GM19240 (cell line): ENCODE measurements around the gene KLHL17.

ENCODE experiments used
- DNase-seq: peaks from one replicate; pipeline ENCODE4 v3.0.0; 2011; ENCODE audit warnings: low spot score; ENCODE audit not compliant: insufficient read length

The KLHL17 gene

DNA sequence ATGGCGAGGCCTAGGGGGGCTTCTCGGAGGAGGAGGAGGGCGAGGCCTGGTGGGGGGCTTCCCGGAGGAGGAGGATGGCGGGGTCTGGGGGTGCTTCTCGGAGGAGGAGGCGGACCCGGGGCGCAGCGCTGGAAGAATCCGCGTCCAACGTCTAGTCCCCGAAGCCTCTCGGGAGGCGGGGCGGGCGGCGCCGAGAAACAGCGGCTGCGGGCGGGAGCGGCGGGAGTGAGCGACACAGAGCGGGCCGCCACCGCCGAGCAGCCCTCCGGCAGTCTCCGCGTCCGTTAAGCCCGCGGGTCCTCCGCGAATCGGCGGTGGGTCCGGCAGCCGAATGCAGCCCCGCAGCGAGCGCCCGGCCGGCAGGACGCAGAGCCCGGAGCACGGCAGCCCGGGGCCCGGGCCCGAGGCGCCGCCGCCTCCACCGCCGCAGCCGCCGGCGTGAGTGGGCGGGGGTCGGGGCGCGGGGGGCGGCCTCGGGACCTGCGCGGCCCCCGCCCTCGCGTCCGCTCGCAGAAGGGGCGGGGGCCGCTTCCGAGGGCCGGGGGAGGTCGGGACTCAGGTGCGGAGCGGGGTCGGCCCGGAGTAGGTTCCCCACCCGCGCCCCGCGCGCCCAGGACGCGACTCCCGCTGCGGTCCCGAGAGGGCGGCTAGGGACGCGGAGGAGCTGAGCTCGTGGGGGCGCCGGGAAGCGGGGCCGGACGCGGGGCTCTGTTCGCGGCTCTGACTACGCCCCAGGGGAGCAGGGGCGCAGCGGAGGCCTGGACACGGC is at the start of gene KLHL17:
Gene KLHL17, plus strand, starts transcription at position 222 of the 769 bp plus-strand sequence. Its CDS starts 110 bp downstream, at position 332.
- peak; percentile 90 for DNase-seq

DNA sequence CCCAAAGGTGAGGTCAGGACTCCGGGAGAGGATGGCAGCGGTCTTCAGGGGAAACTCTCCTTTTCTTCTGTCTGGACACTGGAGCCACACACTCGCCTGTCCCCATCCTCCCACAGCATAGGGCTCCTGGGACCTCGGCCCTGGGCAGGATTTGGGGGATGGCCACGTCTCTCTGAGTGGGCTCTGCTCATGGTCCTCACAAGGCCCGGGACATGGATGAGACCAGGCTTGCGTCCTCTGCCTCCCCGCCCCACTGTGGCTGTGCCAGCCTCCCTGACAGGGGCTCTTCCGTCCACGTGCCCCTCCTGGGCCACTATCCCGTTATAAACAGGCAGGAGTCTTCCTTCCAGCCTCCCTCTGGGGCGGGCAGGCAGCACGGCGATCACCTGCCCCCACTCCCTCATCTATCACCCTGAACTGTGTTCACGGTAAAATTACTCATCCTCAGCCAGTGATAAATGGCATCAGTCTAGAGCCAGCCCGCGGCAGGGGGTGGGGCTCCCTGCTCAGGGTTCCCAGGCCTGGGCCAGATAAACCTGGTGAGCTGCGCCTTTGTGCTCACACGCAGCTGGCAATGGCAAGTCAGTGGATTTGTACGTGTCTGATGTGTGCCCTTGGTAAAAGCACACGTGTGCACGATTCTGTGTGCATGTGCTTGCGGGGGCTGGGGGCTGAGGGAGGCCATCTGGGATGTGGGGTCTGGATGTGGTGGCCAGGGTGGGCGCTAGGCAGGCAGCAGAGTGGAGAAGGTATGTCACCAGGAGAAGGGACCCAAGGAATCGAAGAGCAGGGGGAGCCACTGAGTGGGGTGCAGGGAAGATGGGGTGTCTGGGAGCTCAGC is 49.3 kb upstream of the KLHL17 start:
- no peak for DNase-seq

DNA sequence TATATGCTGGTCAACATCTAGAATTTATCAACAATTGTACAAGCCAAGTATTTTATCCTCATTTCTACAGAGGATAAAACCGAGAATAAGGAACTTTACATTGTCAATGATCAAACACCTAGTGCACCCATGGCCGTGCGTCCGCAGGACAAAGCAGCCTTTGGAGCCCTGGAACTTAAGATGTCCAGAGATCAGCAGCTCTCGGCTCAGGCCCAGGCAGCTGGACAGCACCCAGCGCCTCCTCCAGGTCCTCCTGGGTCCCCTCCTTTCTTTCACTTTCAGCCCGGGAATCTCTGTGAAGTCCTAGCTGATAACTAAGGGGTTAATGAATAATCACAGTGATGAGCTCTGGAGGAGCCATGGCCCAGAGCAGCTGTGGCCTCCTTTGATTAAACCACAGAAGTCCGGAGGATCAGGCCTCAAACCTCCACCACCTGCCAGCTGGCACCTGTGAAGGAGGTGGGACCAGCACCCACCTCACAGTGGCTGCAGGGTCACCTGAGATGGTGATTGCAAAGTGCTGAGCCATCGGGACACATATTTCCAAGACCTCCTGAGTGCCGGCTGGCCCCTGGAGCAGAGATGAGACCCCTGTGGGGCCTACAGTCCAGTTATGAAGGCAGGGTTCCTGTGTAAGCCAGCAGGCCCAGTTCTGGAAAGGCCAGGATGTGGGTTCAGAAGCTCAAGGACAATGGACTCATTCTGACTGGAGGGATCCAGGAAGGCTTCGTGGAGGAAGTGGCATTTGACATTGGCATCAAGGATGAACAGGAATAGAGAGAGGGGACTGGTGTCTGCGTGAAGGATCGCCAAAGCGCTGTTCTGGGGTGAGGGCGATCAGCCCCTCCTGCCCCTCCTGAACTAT is 48.3 kb upstream of the KLHL17 start:
- no peak for DNase-seq

DNA sequence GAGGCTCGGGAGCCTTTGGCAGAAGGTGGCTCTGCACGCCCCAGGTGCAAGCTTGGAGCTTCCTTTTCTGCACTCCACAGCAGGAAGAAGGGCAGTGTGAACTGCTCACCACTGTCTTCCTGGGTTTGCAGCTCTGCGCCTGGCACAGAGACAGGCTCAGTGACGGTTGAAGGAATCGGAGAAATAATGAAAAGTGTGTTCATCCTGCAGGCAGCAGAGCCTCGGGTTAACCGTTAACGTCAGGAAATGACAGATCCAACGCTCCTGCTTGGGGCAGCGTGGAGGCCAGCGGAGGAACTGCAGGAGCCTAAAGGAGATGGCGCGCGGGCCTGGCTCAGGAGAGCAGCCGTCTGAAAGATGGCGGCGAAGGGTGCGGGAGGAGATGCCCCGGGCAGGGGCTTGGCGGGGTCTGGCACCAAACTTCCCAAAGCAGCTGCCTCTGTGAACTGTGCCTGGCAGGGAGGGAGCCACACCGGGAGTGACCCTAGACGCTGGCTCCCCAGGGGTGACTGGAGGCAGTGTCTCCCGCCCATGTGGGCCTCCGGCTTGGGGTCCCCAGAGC is 47.6 kb upstream of the KLHL17 start:
- no peak for DNase-seq

DNA sequence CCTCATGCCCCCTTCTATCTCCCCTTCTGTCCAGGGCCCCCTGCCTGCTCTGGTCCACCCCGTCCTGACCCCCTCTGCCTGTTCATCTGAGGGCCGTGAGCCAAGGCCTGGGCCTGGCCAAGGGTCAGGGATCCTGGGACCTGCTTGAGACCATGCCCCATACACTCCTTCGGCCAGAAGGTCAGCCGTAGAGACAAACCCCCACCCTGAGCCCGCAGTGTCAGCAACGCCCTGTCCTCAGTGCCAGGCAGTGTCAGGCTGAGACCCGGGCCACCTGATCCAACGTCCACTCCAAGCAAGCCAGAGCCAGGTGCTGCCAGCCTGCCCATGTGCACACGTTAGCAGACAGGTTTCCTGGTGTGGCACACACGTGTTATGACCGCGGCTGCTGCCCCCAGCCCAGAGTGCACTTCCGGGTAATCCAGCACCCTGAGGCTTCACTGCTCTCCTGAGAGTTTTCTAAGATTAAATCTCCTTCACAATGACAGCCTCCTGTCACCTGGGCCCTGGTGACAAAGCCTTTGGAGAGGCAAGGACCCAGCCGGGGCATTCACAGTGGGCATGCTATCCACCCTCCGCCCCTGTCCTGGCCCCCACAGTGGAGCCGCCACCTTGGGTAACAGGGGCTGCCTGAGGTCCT is 46.8 kb upstream of the KLHL17 start:
- no peak for DNase-seq

DNA sequence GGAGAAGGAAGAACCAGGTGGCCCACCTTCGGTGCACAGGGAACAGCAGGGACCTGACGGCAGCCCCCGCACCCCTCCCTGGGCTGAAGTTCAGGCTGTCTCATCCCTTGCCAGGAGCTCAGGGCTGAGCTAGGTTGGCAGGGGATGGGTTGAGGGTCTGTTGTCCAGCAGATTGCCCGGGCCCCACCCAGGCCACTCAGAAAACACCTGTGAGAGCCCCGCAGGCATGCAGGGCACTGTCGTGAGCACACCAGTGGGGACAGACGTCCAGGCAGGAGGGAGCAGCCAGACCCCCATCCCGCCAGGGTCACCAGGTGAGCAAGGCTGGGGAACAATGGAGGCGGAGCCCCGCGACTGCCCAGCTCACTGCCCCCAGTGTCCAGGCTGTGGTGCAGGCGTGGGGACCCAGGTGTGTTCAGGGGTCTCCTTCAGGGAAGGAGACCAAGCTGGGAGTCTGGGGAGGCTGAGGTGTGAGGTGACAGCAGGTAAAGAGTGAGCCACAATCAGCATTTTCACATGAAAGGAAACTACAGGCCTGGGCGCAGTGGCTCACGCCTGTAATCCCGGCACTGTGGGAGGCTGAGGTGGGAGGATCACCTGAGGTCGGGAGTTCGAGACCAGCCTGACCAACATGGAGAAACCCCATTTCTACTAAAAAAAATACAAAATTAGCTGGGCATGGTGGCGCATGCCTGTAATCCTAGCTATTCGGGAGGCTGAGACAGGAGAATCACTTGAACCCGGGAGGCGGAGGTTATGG is 46.1 kb upstream of the KLHL17 start:
- no peak for DNase-seq

DNA sequence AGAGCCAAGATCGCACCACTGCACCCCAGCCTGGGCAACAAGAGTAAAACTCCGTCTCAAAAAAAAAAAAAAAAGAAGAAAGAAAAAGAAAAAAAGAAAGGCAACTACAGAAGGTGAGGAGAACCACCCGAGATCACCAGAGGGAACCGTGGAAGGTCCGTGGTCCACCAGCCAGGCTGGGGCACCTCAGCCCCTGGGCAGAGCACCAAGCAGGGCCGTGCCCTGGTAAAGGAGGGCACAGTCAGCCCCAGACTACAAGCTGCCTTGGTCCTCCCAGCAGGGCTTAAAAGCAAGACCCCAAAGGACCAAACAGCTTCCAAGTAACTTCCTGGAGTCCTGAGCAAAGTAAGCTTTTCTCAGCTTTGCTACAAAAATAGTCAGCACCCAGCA is 45.5 kb upstream of the KLHL17 start:
- no peak for DNase-seq

DNA sequence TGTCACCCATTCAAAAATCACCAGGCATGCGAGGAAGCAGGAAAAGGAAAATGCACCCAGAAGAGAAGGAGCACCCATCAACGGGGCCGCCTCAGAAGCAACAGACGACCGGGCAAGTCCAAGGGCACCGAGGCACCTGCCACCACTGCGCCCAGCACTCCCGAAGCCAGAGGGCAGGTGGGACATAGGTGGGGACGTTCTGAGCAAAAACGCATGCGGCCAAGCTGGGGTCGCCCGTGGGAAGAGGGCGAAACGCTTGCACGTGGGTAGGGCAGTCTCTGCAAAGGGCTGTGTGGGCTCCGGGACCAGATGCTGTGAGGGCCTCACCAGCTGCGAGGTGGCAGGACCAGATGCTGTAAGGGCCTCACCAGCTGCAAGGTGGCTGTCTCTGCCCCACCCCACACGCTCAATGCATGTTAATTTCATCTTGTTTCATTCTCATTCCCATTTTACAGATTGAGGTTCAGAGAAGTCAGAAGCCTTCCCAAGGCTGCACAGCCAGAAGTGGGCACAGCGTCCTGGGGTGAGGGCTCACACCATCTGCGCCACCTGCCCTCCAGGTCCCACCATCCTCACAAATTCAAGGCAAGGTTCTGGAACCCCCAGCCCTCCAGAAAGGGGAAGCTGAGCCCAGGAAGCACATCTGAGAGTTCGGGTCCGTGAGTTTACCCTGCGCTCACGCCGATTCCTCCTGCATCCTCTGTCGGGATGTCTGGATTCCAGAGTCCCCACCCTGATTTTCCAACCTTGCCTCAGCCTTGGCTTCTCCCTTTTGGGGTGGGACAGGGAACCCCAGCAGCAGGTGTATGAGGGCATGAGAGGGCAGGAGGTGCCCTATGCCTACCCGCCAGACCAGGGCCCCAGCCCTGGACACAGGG is 44.9 kb upstream of the KLHL17 start:
- DNase-seq, result no peak

DNA sequence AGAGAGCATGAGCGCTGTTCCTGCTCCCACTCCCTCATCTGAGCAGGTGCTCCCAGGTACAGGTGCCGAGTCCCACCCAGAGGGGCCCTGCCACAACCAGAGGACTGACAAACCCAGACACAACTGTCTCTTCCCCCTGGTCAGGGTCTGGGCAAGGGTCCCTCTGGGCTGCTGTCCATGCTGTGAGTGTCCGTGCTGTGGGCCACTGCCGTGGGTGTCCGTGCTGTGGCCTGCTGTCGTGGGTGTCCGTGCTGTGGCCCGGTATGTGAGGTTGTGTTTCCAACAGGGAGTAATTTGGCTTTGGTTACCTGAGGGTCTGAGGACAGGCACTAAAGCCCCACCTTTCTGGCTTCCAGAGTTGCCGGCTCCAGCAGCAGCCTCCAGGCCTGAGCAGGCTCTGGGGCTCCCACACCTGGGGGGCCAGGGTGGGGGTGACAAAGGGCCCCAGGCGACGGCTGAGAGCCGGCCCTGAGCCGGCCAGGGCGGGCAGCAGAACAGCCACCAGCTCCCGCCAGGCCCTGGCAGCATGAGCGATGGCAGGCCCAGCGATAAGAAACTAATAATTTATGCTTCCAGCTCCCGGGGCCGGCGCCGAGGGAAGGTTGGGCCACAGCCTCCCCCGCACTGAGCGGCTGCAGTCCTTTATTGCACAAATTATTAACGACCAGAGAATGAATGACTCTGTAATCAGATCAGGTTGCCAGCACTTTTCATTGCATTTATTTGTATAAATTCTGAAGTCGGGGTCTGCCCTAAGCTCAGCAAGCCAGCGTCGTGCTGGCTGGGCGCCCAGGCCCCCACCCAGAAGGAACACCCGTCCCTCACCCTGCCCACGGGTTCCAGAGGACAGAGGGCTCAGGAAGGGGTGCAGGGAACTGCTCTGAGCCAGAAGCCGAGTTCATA is 44.0 kb upstream of the KLHL17 start:
- DNase-seq, result no peak

DNA sequence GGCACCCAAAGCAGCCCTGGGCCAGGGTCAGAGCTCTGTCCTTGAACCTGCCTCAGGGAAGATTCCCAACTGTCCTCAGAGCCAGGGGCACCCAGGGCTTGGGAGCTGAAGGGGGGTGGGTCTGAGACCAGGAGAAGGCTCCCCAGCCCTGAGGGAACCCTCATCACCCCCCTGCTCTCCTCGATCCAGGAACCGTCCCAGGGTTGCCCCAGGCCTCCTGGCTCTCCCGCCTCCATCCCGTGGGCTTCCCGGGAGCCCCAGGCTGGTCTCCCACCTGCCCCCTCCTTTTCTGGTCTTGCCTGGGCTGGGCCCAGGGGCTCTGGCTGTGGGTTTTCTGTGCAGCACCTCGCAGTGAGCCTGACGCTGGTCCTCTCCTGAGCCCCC is 43.3 kb upstream of the KLHL17 start:
- no peak for DNase-seq

DNA sequence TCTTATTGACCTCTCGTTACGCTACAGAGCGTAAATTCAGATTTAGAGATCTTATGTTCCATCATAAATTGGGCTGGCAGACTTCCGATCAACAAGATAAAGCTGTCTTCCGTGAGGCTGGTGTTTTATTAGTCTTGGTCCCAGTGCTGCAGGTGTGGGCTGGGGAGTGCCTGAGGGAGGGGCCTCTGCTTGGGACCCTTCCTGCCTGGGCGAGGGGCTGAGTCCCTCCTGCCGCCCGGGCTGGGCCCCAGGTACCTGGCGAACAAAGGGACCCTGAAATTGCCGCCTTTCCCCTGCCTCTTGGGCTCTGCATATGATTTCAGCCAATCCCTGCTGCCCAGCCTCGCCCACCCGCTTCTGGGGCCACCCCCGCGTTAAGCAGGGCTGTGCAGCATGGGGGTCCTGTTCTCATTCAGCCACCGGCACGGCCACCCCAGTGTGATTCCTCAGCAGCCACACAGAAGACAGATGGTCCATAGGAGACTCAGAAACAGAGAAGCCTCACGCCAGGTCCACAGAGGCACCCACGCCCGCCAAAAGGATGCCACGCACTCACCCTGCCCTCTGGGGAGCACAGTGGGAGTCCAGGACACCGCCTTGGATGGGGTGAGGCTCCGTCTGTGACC is 42.8 kb upstream of the KLHL17 start:
- DNase-seq, result no peak

DNA sequence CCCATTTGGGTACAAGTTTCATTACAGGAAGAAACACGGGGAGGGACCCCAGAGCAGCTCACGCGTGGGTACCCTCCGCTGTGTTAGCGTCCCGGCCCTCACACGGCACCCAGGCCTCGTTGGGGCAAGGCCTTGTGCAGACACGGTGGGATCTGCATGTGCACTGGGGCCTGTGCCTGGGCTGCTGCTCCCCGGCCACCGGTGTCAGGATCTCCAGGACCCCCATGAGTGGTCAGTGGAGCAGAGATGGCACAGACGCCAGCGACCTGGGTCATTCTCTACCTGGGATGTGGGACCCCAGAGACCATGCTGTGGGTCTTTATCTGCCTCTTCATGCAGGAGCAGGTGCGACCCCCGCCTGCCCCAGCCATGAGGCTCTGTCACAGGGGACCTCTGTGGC is 42.0 kb upstream of the KLHL17 start:
- no peak for DNase-seq

DNA sequence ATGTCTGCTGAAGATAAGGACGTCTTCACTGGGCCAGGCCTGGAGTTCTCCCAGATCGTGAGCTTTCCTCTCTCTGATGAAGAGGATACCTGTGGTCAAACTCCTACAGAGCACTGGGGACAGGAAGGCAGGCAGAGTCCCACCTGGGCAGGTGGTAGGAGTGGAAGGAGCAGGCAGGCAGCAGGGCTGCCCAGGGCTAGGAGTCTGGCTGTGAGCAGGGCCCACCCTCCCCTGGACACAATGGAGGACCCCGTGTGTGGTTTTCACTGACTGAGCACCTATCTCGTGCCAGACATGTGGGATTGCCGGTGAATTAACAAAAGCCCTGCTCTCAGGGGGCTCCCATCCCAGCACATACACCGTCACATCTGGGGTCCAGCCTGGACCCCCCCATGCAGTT is 41.5 kb upstream of the KLHL17 start:
- no peak for DNase-seq

DNA sequence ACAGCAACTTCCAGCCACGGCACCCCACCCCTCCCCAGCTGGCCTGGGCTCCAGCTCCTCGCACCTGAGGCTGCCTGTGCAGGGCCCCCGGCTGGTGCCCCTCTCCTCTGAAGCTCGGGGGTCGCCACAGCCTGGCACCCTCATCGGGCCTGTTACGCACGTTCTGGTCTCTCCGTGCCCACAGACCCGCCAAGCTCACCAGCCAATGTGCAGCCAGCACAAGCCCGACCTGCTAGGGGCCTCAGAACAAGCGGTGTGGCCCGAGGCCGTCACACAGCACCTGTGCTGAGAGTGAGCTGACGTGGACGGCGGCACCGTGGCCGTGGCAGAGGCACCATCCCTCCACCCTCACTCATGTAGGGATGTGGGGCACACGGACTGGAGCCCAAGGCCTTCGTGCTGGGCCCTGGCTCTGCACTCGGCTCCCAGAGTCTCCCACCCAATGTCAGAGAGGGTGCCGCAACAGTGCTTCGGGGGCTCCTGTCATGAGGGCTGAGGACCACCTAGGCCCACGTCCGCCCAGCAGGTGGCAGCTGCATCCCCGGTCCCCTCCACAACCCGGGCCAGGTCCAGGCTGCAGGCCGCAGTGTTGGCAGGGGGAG is 41.0 kb upstream of the KLHL17 start:
- no peak for DNase-seq

DNA sequence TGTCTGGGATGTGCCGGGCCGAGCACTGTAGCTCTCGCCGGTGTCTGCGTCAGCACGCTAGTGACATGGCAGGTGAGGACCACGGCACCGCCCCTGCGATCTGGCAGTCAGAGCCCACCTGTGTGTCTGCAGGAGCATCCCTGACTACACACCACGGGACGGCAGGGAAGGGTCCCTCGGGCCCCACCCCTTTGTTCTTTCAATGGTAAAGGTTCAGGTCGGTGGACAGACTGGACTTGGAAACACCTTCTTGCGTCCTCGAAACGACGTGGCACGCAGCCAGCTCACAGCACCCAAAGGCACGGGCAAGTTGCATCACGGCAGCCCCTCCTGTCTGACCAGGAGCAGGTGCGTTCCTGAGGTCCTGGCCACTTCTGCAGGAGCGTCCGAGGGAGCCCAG is 40.4 kb upstream of the KLHL17 start:
- DNase-seq, result no peak

DNA sequence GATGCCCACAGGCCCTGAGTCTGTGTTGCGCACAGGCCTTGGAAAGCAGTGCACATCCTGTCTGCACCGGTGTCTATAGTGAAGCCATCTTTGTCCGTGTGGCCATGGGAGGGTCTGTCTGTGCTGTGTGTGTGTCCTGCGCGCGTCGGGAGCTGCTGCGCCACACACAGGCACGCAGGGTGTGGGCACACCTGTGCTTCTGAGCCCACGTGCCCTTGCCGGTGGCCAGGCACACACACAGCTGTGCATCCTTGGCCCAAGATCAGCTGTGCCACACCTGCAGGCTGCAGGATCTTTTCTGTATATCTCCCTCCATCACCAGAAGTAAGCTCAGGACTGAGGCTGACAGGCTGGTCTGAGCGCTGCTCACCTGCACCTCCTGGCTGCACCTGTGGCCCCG is 39.9 kb upstream of the KLHL17 start:
- no peak for DNase-seq
